IMR-90 (cell line): Measurements from ENCODE around the gene PDGFRA. TPM values are rescaled to one million over a fixed set of nuclear protein-coding genes. Genes with fewer than 3 reads are reported as not detected.

ENCODE experiments used
- ATAC-seq: fragments of 200-7000 bp; cut with Tn5 transposase; 2 replicates; pipeline ENCODE4 v1.9.1; 2020; ENCODE audit warnings: low read depth, mild to moderate bottlenecking, moderate library complexity
- BruUV-seq: library from RNA; stranded (reverse); fragments of 400-500 nt; replicated peaks from 2 replicates; lab custom pipeline; 2021; lab: Mats Ljungman, UMichigan
- CTCF ChIA-PET: fragments of 300-600 bp; formaldehyde crosslinking; extraction: SDS; loops from one replicate; lab custom pipeline; 2021; ENCODE audit warnings: antibody characterized with exemption; lab: Yijun Ruan, JAX
- POLR2A ChIA-PET: fragments of 300-600 bp; sonication (Branson Sonifier 250); formaldehyde crosslinking; loops from one replicate; lab custom pipeline; 2022; ENCODE audit warnings: antibody characterized with exemption; ENCODE audit not compliant: unreplicated experiment; lab: Charles Lee
- DNase-seq: peaks from one replicate; pipeline ENCODE4 v3.0.0; 2013
- H2AFZ ChIP-seq: replicated peaks from 2 replicates; pipeline ENCODE3; 2013; ENCODE audit warnings: low read length, mild to moderate bottlenecking; ENCODE audit not compliant: poor library complexity
- H2AK5ac ChIP-seq: 2 replicates; pipeline ENCODE4 v1.6.1; 2013; ENCODE audit warnings: low read depth, low read length, inconsistent platforms
- H2AK9ac ChIP-seq: replicated peaks from 2 replicates; pipeline ENCODE3; 2013; ENCODE audit warnings: mild to moderate bottlenecking, low read depth, low read length, moderate library complexity; ENCODE audit not compliant: poor library complexity
- H2BK120ac ChIP-seq: 2 replicates; pipeline ENCODE4 v1.6.1; 2013; ENCODE audit warnings: low read depth, low read length, inconsistent platforms
- H2BK15ac ChIP-seq: 3 replicates; pipeline ENCODE4 v1.6.1; 2013; ENCODE audit warnings: low read depth, low read length, inconsistent platforms
- H2BK20ac ChIP-seq: 2 replicates; pipeline ENCODE4 v1.6.1; 2013; ENCODE audit warnings: low read depth, mild to moderate bottlenecking, inconsistent platforms, low read length, moderate library complexity
- H2BK5ac ChIP-seq: 2 replicates; pipeline ENCODE4 v1.6.1; 2013; ENCODE audit warnings: mild to moderate bottlenecking, low read depth, low read length, inconsistent platforms; ENCODE audit not compliant: poor library complexity, severe bottlenecking
- H3K14ac ChIP-seq: replicated peaks from 2 replicates; pipeline ENCODE4 v1.6.1; 2013; ENCODE audit warnings: low read depth, low read length, inconsistent platforms
- H3K18ac ChIP-seq: 2 replicates; pipeline ENCODE4 v1.6.1; 2013; ENCODE audit warnings: low read depth, low read length, control low read depth
- H3K23ac ChIP-seq: 2 replicates; pipeline ENCODE4 v1.6.1; 2013; ENCODE audit warnings: low read depth, low read length, inconsistent platforms
- H3K27ac ChIP-seq: 2 replicates; pipeline ENCODE4 v1.5.1; 2013; ENCODE audit warnings: mild to moderate bottlenecking, control low read depth, low read length; ENCODE audit not compliant: insufficient read depth
- H3K27me3 ChIP-seq: 2 replicates; pipeline ENCODE4 v1.6.1; 2013; ENCODE audit warnings: low read length; ENCODE audit not compliant: control insufficient read depth, insufficient read depth
- H3K36me3 ChIP-seq: 2 replicates; pipeline ENCODE4 v1.6.1; 2013; ENCODE audit warnings: low read length, mixed read lengths; ENCODE audit not compliant: control insufficient read depth, insufficient read depth
- H3K4ac ChIP-seq: 2 replicates; pipeline ENCODE4 v1.6.1; 2013; ENCODE audit warnings: low read depth, low read length, inconsistent platforms
- H3K4me1 ChIP-seq: 2 replicates; pipeline ENCODE4 v1.6.1; 2013; ENCODE audit warnings: low read length, mixed read lengths; ENCODE audit not compliant: control insufficient read depth, insufficient read depth
- H3K4me2 ChIP-seq: 2 replicates; pipeline ENCODE4 v1.6.1; 2013; ENCODE audit warnings: low read depth, mild to moderate bottlenecking, control low read depth, low read length, moderate library complexity
- H3K4me3 ChIP-seq: 2 replicates; pipeline ENCODE4 v1.5.1; 2013; ENCODE audit warnings: low read depth, mild to moderate bottlenecking, control low read depth, low read length, moderate library complexity; ENCODE audit not compliant: insufficient read depth
- H3K56ac ChIP-seq: 2 replicates; pipeline ENCODE4 v1.6.1; 2013; ENCODE audit warnings: low read length, inconsistent platforms; ENCODE audit not compliant: insufficient read depth; ENCODE audit errors: extremely low read depth
- H3K79me1 ChIP-seq, 2 experiments: 2 replicates each; pipeline ENCODE4 v1.6.1; 2013; ENCODE audit warnings: low read length in 2 of 2, inconsistent platforms in 1 of 2, low read depth in 1 of 2
- H3K9ac ChIP-seq: 2 replicates; pipeline ENCODE4 v1.6.1; 2013; ENCODE audit warnings: low read depth, low read length, control low read depth
- H3K9me1 ChIP-seq: 2 replicates; pipeline ENCODE4 v1.6.1; 2013; ENCODE audit warnings: low read length, inconsistent platforms; ENCODE audit not compliant: insufficient read depth
- H3K9me3 ChIP-seq: 2 replicates; pipeline ENCODE4 v1.6.1; 2013; ENCODE audit warnings: low read length; ENCODE audit not compliant: control insufficient read depth, insufficient read depth
- H4K20me1 ChIP-seq: 2 replicates; pipeline ENCODE4 v1.6.1; 2013; ENCODE audit warnings: low read length, inconsistent platforms; ENCODE audit not compliant: insufficient read depth
- H4K5ac ChIP-seq: 2 replicates; pipeline ENCODE4 v1.6.1; 2013; ENCODE audit warnings: mild to moderate bottlenecking, low read depth, low read length, control low read depth
- H4K8ac ChIP-seq, 2 experiments: 2 replicates each; pipeline ENCODE4 v1.6.1; 2013; ENCODE audit warnings: low read depth in 2 of 2, low read length in 2 of 2, control low read depth in 1 of 2, inconsistent platforms in 1 of 2
- H4K91ac ChIP-seq: 2 replicates; pipeline ENCODE4 v1.6.1; 2013; ENCODE audit warnings: low read depth, low read length, inconsistent platforms; ENCODE audit not compliant: insufficient read depth
- CEBPB ChIP-seq: IDR thresholded peaks from 2 replicates; pipeline ENCODE4 v1.6.1; 2012; ENCODE audit warnings: low read depth, low read length, improper control_type of control experiment
- FOS ChIP-seq: fragments of 150-350 bp; IDR thresholded peaks from 2 replicates; pipeline ENCODE4 v1.6.1; 2016; ENCODE audit warnings: low read depth, low read length
- RAD21 ChIP-seq: IDR thresholded peaks from 2 replicates; pipeline ENCODE4 v1.6.1; 2012; ENCODE audit warnings: low read length, improper control_type of control experiment
- WGBS, 2 experiments: methylation state at CpG; one replicate each; pipeline versions ENCODE4 v1.1.5 to v1.1.7; 2013; ENCODE audit warnings: missing lambda C conversion rate in 2 of 2; ENCODE audit not compliant: insufficient read length in 1 of 2; ENCODE audit errors: extremely low coverage in 2 of 2; 5-methylcytosine and 5-hydroxymethylcytosine counted together
- dilution Hi-C: fragments of 300-500 bp; cut with HindIII; formaldehyde crosslinking; loops from one replicate; pipeline ENCODE4 v1.14.3; 2018; ENCODE audit warnings: low sequenced_read_pairs; ENCODE audit not compliant: unreplicated experiment
- in situ Hi-C: fragments of 300-500 bp; cut with MboI; formaldehyde crosslinking; loops from 3 replicates; pipeline ENCODE4 v1.14.3; 2019; ENCODE audit warnings: low sequenced_read_pairs, inconsistent platforms, mixed read lengths
- intact Hi-C: fragments of 100-400 bp; cut with micrococcal nuclease; formaldehyde crosslinking; loops from 2 replicates; pipeline ENCODE4 v1.10.0; 2022
- polyA plus RNA-seq, 3 experiments: library from polyadenylated mRNA; depleted of rRNA; stranded (reverse); fragments of >200 nt; gene quantifications; 2 replicates each; pipeline ENCODE4 v1.2.3, GENCODE V29; 2012; ENCODE audit warnings: low replicate concordance in 1 of 3
- total RNA-seq: library from RNA; depleted of rRNA; stranded (reverse); fragments of >200 nt; gene quantifications from 2 replicates; pipeline ENCODE4 v1.2.3, GENCODE V29; 2012

The PDGFRA gene
- total and polyA plus RNA-seq, 2 of the 4 experiments (the other 2 are of a cell fraction), result 60.8 to 168 TPM

DNA sequence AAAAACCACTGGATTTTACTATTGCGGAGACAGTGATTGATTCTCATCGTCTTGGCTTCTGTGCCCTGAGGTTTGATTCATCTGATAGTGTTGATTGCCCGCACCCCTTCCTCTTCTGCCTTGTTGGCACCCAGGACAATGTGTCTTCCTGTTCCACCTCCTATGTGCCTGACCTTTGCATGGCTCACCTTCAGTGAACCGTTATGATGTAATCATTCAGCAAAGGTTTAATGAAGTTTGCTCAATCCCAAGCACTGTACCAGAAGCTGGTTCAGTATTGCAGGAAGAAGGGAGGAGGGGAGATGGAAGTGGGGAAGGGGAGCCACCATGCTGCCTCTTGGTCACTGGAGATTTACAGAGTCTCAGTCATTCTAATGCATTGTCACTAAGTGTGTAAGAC is 36.3 kb downstream of the PDGFRA start:
- no peak overlapping the region for H3K18ac ChIP-seq
- no TSS peak for BruUV-seq
- no peak overlapping the region for H2BK20ac ChIP-seq
- no peak overlapping the region for H3K4me3 ChIP-seq
- no peak overlapping the region for H4K91ac ChIP-seq
- dilution Hi-C loops, result no loop called here
- peaks cover 4% of the 10 kb centered on the region for H3K4me1 ChIP-seq
- no peak overlapping the region for H3K4me2 ChIP-seq
- no peak overlapping the region for H3K23ac ChIP-seq
- no peak overlapping the region for H4K8ac ChIP-seq
- no peak for DNase-seq
- H2AK9ac ChIP-seq, result no peak overlapping the region
- H3K27ac ChIP-seq, result no peak overlapping the region
- H2BK15ac ChIP-seq, result no peak overlapping the region
- no peak overlapping the region for H3K56ac ChIP-seq
- H2BK120ac ChIP-seq, result no peak overlapping the region
- no peaks in the 10 kb centered on the region for H3K9me3 ChIP-seq
- H3K36me3 ChIP-seq, result peaks cover 78% of the 10 kb centered on the region
- no peak overlapping the region for H3K14ac ChIP-seq
- ChIA-PET POLR2A (interaction anchor here (0.6 kb wide), 1 partner anchor 13 kb away, joined by 3 read pairs; no protein-coding TSS in a partner anchor), CTCF (interaction anchor here (0.6 kb wide), 1 partner anchor 1239 kb away, joined by 3 read pairs; no protein-coding TSS in a partner anchor)
- intact Hi-C loops, result no loop called here
- H3K9ac ChIP-seq, result no peak overlapping the region
- H3K4ac ChIP-seq, result no peak overlapping the region
- H4K20me1 ChIP-seq, result peaks cover 45% of the 10 kb centered on the region
- H2AK5ac ChIP-seq, result no peak overlapping the region
- peaks cover 24 to 64% of the 10 kb centered on the region in 2 experiments for H3K79me1 ChIP-seq
- no peak for ATAC-seq
- in situ Hi-C loops, result no loop called here
- no peak overlapping the region for H2BK5ac ChIP-seq
- H3K27me3 ChIP-seq, result no peaks in the 10 kb centered on the region
- H3K9me1 ChIP-seq, result peaks cover 20% of the 10 kb centered on the region
- TF ChIP-seq CEBPB, result peak; percentile 52
- no peak for TF ChIP-seq RAD21
- no peak for TF ChIP-seq FOS
- no peak overlapping the region for H2AFZ ChIP-seq
- WGBS, 2 experiments, result 100% methylated on average over 2 of the region's 4 CpGs; no CpG with 5 or more reads in 1 of the 2 experiments
- H4K5ac ChIP-seq, result no peak overlapping the region
